HCT116 (cell line): ENCODE results near the gene CABLES1. TPM values are rescaled to one million over a fixed set of nuclear protein-coding genes. Genes with fewer than 3 reads are reported as not detected.

Experiments
- ATAC-seq: fragments of 200-7000 bp; cut with Tn5 transposase; 2 replicates; pipeline ENCODE4 v1.9.1; 2020; ENCODE audit warnings: mild to moderate bottlenecking, moderate library complexity
- BruUV-seq: library from RNA; stranded (reverse); fragments of 400-500 nt; replicated peaks from 2 replicates; lab custom pipeline; 2021; lab: Mats Ljungman, UMichigan
- CTCF ChIA-PET: fragments of 300-600 bp; sonication (Branson Sonifier 250); formaldehyde crosslinking; loops from one replicate; lab custom pipeline; 2021; ENCODE audit warnings: antibody characterized with exemption; lab: Charles Lee
- POLR2A ChIA-PET: fragments of 300-600, 350-600 bp; sonication (Branson Sonifier 250); formaldehyde crosslinking; loops from one replicate; lab custom pipeline; 2021; ENCODE audit warnings: antibody characterized with exemption; lab: Charles Lee
- RAD21 ChIA-PET, 2 experiments: fragments of 300-600 bp; sonication (Branson Sonifier 250); formaldehyde crosslinking; loops; one replicate each; lab custom pipeline; 2023; ENCODE audit warnings: low total read pairs in 2 of 2; ENCODE audit not compliant: uncharacterized antibody in 2 of 2, unreplicated experiment in 2 of 2, low non-redundant PET in 1 of 2; lab: Charles Lee
- DNase-seq: peaks from one replicate; pipeline ENCODE4 v3.0.0-alpha.2; 2010; ENCODE audit warnings: low read depth, low spot score
- H2AFZ ChIP-seq: fragments of 200-600 bp; shearing (Covaris generic), sonication (generic); 2 replicates; pipeline ENCODE4 v1.6.1; 2017; ENCODE audit warnings: low read depth, mixed run types, mixed read lengths, antibody characterized with exemption, low read length; ENCODE audit not compliant: poor library complexity, severe bottlenecking
- H3K27ac ChIP-seq: 2 replicates; pipeline ENCODE4 v1.5.1; 2012; ENCODE audit warnings: low read depth, low read length
- H3K27me3 ChIP-seq: fragments of 200-600 bp; sonication (generic); 2 replicates; pipeline ENCODE4 v1.6.1; 2016; ENCODE audit warnings: mixed run types, low read length, mixed read lengths; ENCODE audit not compliant: insufficient read depth
- H3K36me3 ChIP-seq, 2 experiments: fragments of 200-500 bp in 1 of 2; fragments of 200-600 bp in 1 of 2; sonication (Bioruptor generic) in 1 of 2; sonication (generic) in 1 of 2; 2 replicates each; pipeline versions ENCODE4 v1.5.1 to v1.6.1; 2014 to 2016; ENCODE audit warnings: low read length in 2 of 2, inconsistent platforms in 1 of 2, mixed read lengths in 1 of 2, mixed run types in 1 of 2; ENCODE audit not compliant: insufficient read depth in 2 of 2, control insufficient read depth in 1 of 2
- H3K4me1 ChIP-seq, 2 experiments: fragments of 200-600 bp in 1 of 2; sonication (generic) in 1 of 2; 2 replicates each; pipeline versions ENCODE4 v1.5.1 to v1.6.1; 2012 to 2017; ENCODE audit warnings: low read length in 2 of 2, inconsistent platforms in 1 of 2, mild to moderate bottlenecking in 1 of 2, mixed read lengths in 1 of 2, mixed run types in 1 of 2, moderate library complexity in 1 of 2; ENCODE audit not compliant: insufficient read depth in 2 of 2, control insufficient read depth in 1 of 2
- H3K4me2 ChIP-seq: fragments of 200-600 bp; sonication (generic); 2 replicates; pipeline ENCODE4 v1.6.1; 2017; ENCODE audit warnings: mixed run types, low read length, mixed read lengths
- H3K4me3 ChIP-seq, 2 experiments: fragments of 200-600 bp in 1 of 2; sonication (generic) in 1 of 2; replicated peaks in 1 of 2; 2 replicates each; pipeline ENCODE4 v1.5.1; 2011 to 2016; ENCODE audit warnings: low read length in 2 of 2, control low read depth in 1 of 2, low read depth in 1 of 2, mild to moderate bottlenecking in 1 of 2, mixed read lengths in 1 of 2, mixed run types in 1 of 2
- H3K79me2 ChIP-seq: fragments of 200-600 bp; sonication (generic); 2 replicates; pipeline ENCODE4 v1.6.1; 2017; ENCODE audit warnings: mild to moderate bottlenecking, mixed run types, low read length, moderate library complexity, mixed read lengths; ENCODE audit not compliant: insufficient read depth
- H3K9ac ChIP-seq: fragments of 200-600 bp; sonication (generic); 2 replicates; pipeline ENCODE4 v1.6.1; 2016; ENCODE audit warnings: low read length, mixed read lengths
- H3K9me2 ChIP-seq: fragments of 200-600 bp; sonication (generic), shearing (Covaris generic); 2 replicates; pipeline ENCODE4 v1.6.1; 2017; ENCODE audit warnings: mixed run types, mild to moderate bottlenecking, moderate library complexity; ENCODE audit not compliant: insufficient read depth
- H3K9me3 ChIP-seq, 2 experiments: fragments of 200-500 bp in 1 of 2; fragments of 200-600 bp in 1 of 2; sonication (Bioruptor generic) in 1 of 2; sonication (generic) in 1 of 2; 2 replicates each; pipeline ENCODE4 v1.6.1; 2014 to 2017; ENCODE audit warnings: low read length in 2 of 2, mixed read lengths in 2 of 2, inconsistent platforms in 1 of 2, low read depth in 1 of 2, mild to moderate bottlenecking in 1 of 2, mixed run types in 1 of 2, moderate library complexity in 1 of 2; ENCODE audit not compliant: control insufficient read depth in 1 of 2, insufficient read depth in 1 of 2
- H4K20me1 ChIP-seq: fragments of 200-600 bp; sonication (generic), shearing (Covaris generic); 2 replicates; pipeline ENCODE4 v1.6.1; 2017; ENCODE audit warnings: mixed run types, mild to moderate bottlenecking, moderate library complexity; ENCODE audit not compliant: insufficient read depth
- ATF3 ChIP-seq: IDR thresholded peaks from 2 replicates; pipeline ENCODE4 v1.6.1; 2012
- CBX3 ChIP-seq: IDR thresholded peaks from 2 replicates; pipeline ENCODE4 v1.6.1; 2012; ENCODE audit warnings: low read depth
- CTCF ChIP-seq, 3 experiments: fragments of 200-600 bp in 1 of 3; sonication (generic) in 1 of 3; IDR thresholded peaks in 2 of 3; conservative IDR thresholded peaks in 1 of 3; 2 replicates each; pipeline ENCODE4 v1.5.1; 2012 to 2017; ENCODE audit warnings: low read depth in 2 of 3, low read length in 2 of 3, antibody characterized with exemption in 1 of 3, borderline replicate concordance in 1 of 3, control low read depth in 1 of 3, mild to moderate bottlenecking in 1 of 3, mixed read lengths in 1 of 3, mixed run types in 1 of 3, moderate library complexity in 1 of 3; ENCODE audit not compliant: insufficient read depth in 1 of 3
- EGR1 ChIP-seq: IDR thresholded peaks from 2 replicates; pipeline ENCODE4 v1.6.1; 2012; ENCODE audit warnings: low read depth
- EZH2 ChIP-seq: fragments of 200-600 bp; sonication (generic); IDR thresholded peaks from 2 replicates; pipeline ENCODE4 v1.6.1; 2017; ENCODE audit warnings: antibody characterized with exemption, mixed run types
- EZH2phosphoT487 ChIP-seq: fragments of 200-600 bp; IDR thresholded peaks from 2 replicates; pipeline ENCODE4 v1.6.1; 2018; ENCODE audit warnings: antibody characterized with exemption, borderline replicate concordance
- FOSL1 ChIP-seq: IDR thresholded peaks from 2 replicates; pipeline ENCODE4 v1.6.1; 2012; ENCODE audit warnings: low read depth
- MAX ChIP-seq: IDR thresholded peaks from 2 replicates; pipeline ENCODE4 v1.6.1; 2012
- POLR2A ChIP-seq: IDR thresholded peaks from 2 replicates; pipeline ENCODE4 v1.7.0; 2011; ENCODE audit warnings: borderline replicate concordance; ENCODE audit not compliant: insufficient read depth, insufficient read length; ENCODE audit errors: extremely low read depth
- POLR2AphosphoS5 ChIP-seq: IDR thresholded peaks from 2 replicates; pipeline ENCODE4 v1.6.1; 2011; ENCODE audit warnings: mild to moderate bottlenecking, low read depth, low read length, moderate library complexity
- RAD21 ChIP-seq: IDR thresholded peaks from 2 replicates; pipeline ENCODE4 v1.6.1; 2012; ENCODE audit warnings: low read depth, mild to moderate bottlenecking
- REST ChIP-seq: IDR thresholded peaks from 2 replicates; pipeline ENCODE4 v1.6.1; 2012; ENCODE audit warnings: low read depth
- SIN3A ChIP-seq: IDR thresholded peaks from 2 replicates; pipeline ENCODE4 v1.6.1; 2012; ENCODE audit warnings: low read depth
- SP1 ChIP-seq: IDR thresholded peaks from 2 replicates; pipeline ENCODE4 v1.6.1; 2012; ENCODE audit warnings: low read depth
- SRF ChIP-seq: IDR thresholded peaks from 2 replicates; pipeline ENCODE4 v1.6.1; 2012; ENCODE audit warnings: low read depth
- TCF7L2 ChIP-seq: IDR thresholded peaks from 2 replicates; pipeline ENCODE4 v1.7.0; 2011; ENCODE audit warnings: borderline replicate concordance, inconsistent platforms; ENCODE audit not compliant: insufficient read depth, insufficient read length; ENCODE audit errors: extremely low read depth
- YY1 ChIP-seq: IDR thresholded peaks from 2 replicates; pipeline ENCODE4 v1.6.1; 2011; ENCODE audit warnings: low read length, low read depth, moderate library complexity, mild to moderate bottlenecking; ENCODE audit not compliant: insufficient replicate concordance; ENCODE audit errors: extremely low read depth
- ZFX ChIP-seq: fragments of 450-650 bp; IDR thresholded peaks from 2 replicates; pipeline ENCODE4 v1.6.1; 2017
- ZNF274 ChIP-seq: fragments of 200-500 bp; sonication (Bioruptor generic); IDR thresholded peaks from 2 replicates; pipeline ENCODE4 v1.6.1; 2014; ENCODE audit warnings: mild to moderate bottlenecking, low read depth, low read length, inconsistent platforms
- intact Hi-C: fragments of 100-400 bp; cut with micrococcal nuclease; formaldehyde crosslinking; loops from 2 replicates; pipeline ENCODE4 v1.10.0; 2022
- total RNA-seq: library from RNA; stranded (reverse); gene quantifications from one replicate; pipeline ENCODE4 v1.2.1, GENCODE V29; 2021; ENCODE audit not compliant: unreplicated experiment

Gene CABLES1
- total RNA-seq, 1 experiment from 2014 or later = 7.7 TPM

- CTCF ChIA-PET = no interaction called here
- POLR2A ChIA-PET = no interaction called here
- Histone ChIP-seq H3K36me3 (no peaks in the 10 kb centered on the region), H3K9ac (no peak overlapping the region), H3K4me1 (0 out of 4 replicates have a peak, but pooled peaks cover 0 to 2% of the 10 kb centered on the region in 2 experiments), H4K20me1 (no peaks in the 10 kb centered on the region), H3K27ac (no peak overlapping the region), H3K9me3 (no peaks in the 10 kb centered on the region), H3K9me2 (no peaks in the 10 kb centered on the region), H3K79me2 (no peaks in the 10 kb centered on the region), H3K27me3 (no peaks in the 10 kb centered on the region), H3K4me2 (no peak overlapping the region), H3K4me3 (no peak overlapping the region), H2AFZ (no peak overlapping the region)
- DNase-seq (no peak), ATAC-seq (no peak)
- TF ChIP-seq ATF3 (no peak), FOSL1 (no peak), POLR2AphosphoS5 (no peak), EZH2phosphoT487 (no peak), POLR2A (no peak), EGR1 (no peak), SP1 (no peak), REST (no peak), CTCF (IDR thresholded peaks at IDR 0.05 in 2 of 3, conservative IDR thresholded peaks at IDR 0.05 in 1 of 3; ENCODE audit: borderline replicate concordance in 1 of 3, insufficient read depth in 1 of 3, low read depth in 2 of 3, low read length in 2 of 3) (no peak), ZNF274 (no peak), YY1 (no peak), RAD21 (no peak), ZFX (no peak), SIN3A (no peak), CBX3 (no peak), SRF (no peak), MAX (no peak), EZH2 (no peak), TCF7L2 (no peak)
- RAD21 ChIA-PET = no interaction called here
- BruUV-seq = no TSS peak
- intact Hi-C loops = no loop called here
Observed at GRCh38 chr18:23232331-23232730, 97.0 kb downstream of the CABLES1 start.
